ENCODE results near the gene CACNA2D3.

CACNA2D3 gene

DNA sequence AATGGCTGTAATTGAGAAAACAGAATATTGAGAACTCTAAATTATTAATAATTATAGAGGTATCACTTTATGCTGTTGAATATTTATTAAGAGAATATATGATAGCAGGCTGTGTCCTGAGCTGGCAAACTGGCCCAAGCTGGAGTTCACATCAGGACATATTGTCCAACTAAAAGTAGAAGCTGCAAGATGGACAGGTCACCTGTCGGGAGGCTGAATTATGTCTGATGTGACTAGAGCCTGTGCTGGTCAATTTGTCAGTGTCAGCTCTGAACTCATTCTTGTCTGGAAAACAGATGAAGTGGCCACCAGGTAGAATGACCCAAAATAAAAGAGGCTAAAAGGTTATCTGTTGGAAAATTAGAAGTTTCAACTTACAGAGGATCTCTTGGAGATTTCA, 413.3 kb downstream of the CACNA2D3 start:
- no peaks in the 10 kb centered on the region for H3K4me1 ChIP-seq (ENCODE audit: low read length)
- H3K27ac ChIP-seq (ENCODE audit: low read length) = no peak overlapping the region
- H3K9ac ChIP-seq (ENCODE audit: low read length) = no peak overlapping the region
- no peak overlapping the region for H3K4me2 ChIP-seq (ENCODE audit: low read depth, low read length)
- TF ChIP-seq, protein P1, sequence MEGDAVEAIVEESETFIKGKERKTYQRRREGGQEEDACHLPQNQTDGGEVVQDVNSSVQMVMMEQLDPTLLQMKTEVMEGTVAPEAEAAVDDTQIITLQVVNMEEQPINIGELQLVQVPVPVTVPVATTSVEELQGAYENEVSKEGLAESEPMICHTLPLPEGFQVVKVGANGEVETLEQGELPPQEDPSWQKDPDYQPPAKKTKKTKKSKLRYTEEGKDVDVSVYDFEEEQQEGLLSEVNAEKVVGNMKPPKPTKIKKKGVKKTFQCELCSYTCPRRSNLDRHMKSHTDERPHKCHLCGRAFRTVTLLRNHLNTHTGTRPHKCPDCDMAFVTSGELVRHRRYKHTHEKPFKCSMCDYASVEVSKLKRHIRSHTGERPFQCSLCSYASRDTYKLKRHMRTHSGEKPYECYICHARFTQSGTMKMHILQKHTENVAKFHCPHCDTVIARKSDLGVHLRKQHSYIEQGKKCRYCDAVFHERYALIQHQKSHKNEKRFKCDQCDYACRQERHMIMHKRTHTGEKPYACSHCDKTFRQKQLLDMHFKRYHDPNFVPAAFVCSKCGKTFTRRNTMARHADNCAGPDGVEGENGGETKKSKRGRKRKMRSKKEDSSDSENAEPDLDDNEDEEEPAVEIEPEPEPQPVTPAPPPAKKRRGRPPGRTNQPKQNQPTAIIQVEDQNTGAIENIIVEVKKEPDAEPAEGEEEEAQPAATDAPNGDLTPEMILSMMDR (IDR thresholded peaks at IDR 0.05; ENCODE audit: low read length) = no peak
- TF ChIP-seq EZH2phosphoT487 (IDR thresholded peaks at IDR 0.05; ENCODE audit: low read length) = no peak
- H3K4me3 ChIP-seq (ENCODE audit: low read length) = no peak overlapping the region
- no peaks in the 10 kb centered on the region for H3K27me3 ChIP-seq (replicated peaks; ENCODE audit: insufficient read depth, low read length)
- no peaks in the 10 kb centered on the region for H3K79me2 ChIP-seq (ENCODE audit: low read length)
- H3K9me2 ChIP-seq (replicated peaks; ENCODE audit: insufficient read depth, low read length) = no peaks in the 10 kb centered on the region
- H2AFZ ChIP-seq (ENCODE audit: low read length) = no peak overlapping the region
- H3F3A ChIP-seq (ENCODE audit: insufficient read depth, low read length) = no peaks in the 10 kb centered on the region
- no peaks in the 10 kb centered on the region for H3K9me3 ChIP-seq (replicated peaks; ENCODE audit: insufficient read depth, low read length)
- H3K36me3 ChIP-seq (replicated peaks; ENCODE audit: insufficient read depth, low read length) = no peaks in the 10 kb centered on the region
- no peaks in the 10 kb centered on the region for H4K20me1 ChIP-seq (ENCODE audit: insufficient read depth, low read length)
- no peak for DNase-seq

DNA sequence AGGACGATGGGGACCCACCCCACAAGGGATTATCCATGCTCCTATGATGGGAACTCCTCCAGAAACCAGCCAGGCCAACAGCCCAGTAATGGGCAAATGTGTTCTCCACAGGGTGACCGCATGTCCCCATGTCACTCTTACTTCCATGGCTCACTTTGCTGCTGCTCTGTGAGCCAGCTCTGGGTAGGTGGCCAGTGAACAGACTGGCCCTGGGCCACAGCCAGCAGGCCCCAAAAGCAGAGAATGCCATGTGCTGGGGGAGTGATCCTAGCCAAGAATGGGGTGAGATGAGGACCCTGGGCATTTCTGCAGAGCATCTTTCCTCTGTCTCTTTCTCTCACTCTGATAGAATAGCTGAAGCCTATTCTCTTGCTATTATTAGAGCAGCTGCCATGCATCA, 414.1 kb downstream of the CACNA2D3 start:
- no peak overlapping the region for H3K4me3 ChIP-seq (ENCODE audit: low read length)
- H4K20me1 ChIP-seq (ENCODE audit: insufficient read depth, low read length) = no peaks in the 10 kb centered on the region

GRCh38 chr3:54537506-54537905, 415.2 kb downstream of the CACNA2D3 start:
- TF ChIP-seq, protein P1 (IDR thresholded peaks at IDR 0.05; ENCODE audit: low read length) = no peak
- TF ChIP-seq EZH2phosphoT487 (IDR thresholded peaks at IDR 0.05; ENCODE audit: low read length) = no peak
- no peak for TF ChIP-seq EZH2 (optimal IDR thresholded peaks at IDR 0.05; ENCODE audit: low read depth, low read length)
- Histone ChIP-seq H3F3A (ENCODE audit: insufficient read depth, low read length) (no peaks in the 10 kb centered on the region), H3K9ac (ENCODE audit: low read length) (no peak overlapping the region)

More for the DNA sequence above, 414.1 kb downstream of the CACNA2D3 start:
- H3K4me2 ChIP-seq (ENCODE audit: low read depth, low read length) = no peak overlapping the region
- no peaks in the 10 kb centered on the region for H3F3A ChIP-seq (ENCODE audit: insufficient read depth, low read length)
- H3K27ac ChIP-seq (ENCODE audit: low read length) = no peak overlapping the region
- no peak for DNase-seq
- no peak overlapping the region for H2AFZ ChIP-seq (ENCODE audit: low read length)
- H3K36me3 ChIP-seq (replicated peaks; ENCODE audit: insufficient read depth, low read length) = no peaks in the 10 kb centered on the region
- H3K79me2 ChIP-seq (ENCODE audit: low read length) = no peaks in the 10 kb centered on the region
- H3K9ac ChIP-seq (ENCODE audit: low read length) = no peak overlapping the region
- TF ChIP-seq, protein P1 (IDR thresholded peaks at IDR 0.05; ENCODE audit: low read length) = no peak
- TF ChIP-seq EZH2phosphoT487 (IDR thresholded peaks at IDR 0.05; ENCODE audit: low read length) (no peak), EZH2 (optimal IDR thresholded peaks at IDR 0.05; ENCODE audit: low read depth, low read length) (no peak)
- no peaks in the 10 kb centered on the region for H3K4me1 ChIP-seq (ENCODE audit: low read length)
- H3K9me3 ChIP-seq (replicated peaks; ENCODE audit: insufficient read depth, low read length) = no peaks in the 10 kb centered on the region
- H3K9me2 ChIP-seq (replicated peaks; ENCODE audit: insufficient read depth, low read length) = no peaks in the 10 kb centered on the region
- H3K27me3 ChIP-seq (replicated peaks; ENCODE audit: insufficient read depth, low read length) = no peaks in the 10 kb centered on the region

More at GRCh38 chr3:54537506-54537905, 415.2 kb downstream of the CACNA2D3 start:
- Histone ChIP-seq H3K27me3 (replicated peaks; ENCODE audit: insufficient read depth, low read length) (no peaks in the 10 kb centered on the region), H4K20me1 (ENCODE audit: insufficient read depth, low read length) (no peaks in the 10 kb centered on the region), H3K27ac (ENCODE audit: low read length) (no peak overlapping the region), H2AFZ (ENCODE audit: low read length) (no peak overlapping the region), H3K36me3 (replicated peaks; ENCODE audit: insufficient read depth, low read length) (no peaks in the 10 kb centered on the region), H3K4me1 (ENCODE audit: low read length) (no peaks in the 10 kb centered on the region), H3K9me3 (replicated peaks; ENCODE audit: insufficient read depth, low read length) (no peaks in the 10 kb centered on the region), H3K4me3 (ENCODE audit: low read length) (no peak overlapping the region), H3K4me2 (ENCODE audit: low read depth, low read length) (no peak overlapping the region), H3K9me2 (replicated peaks; ENCODE audit: insufficient read depth, low read length) (no peaks in the 10 kb centered on the region), H3K79me2 (ENCODE audit: low read length) (no peaks in the 10 kb centered on the region)
- DNase-seq = no peak
